ENCODE results near the gene SRSF2.
"Not testable (repeated sequence)": the region's sequence is repeated elsewhere in the genome, so short reads cannot be mapped to it uniquely, and the experiment has no call there.

The SRSF2 gene

GRCh38 chr17:76742958-76743357 is 5.8 kb upstream of the SRSF2 start:
- in situ Hi-C loops (cut with HindIII; ENCODE audit: low pct_ligation_motif_present, low sequenced_read_pairs) = no loop called here
- DNase-seq = no peak
- no peak for TF ChIP-seq CTCF (IDR thresholded peaks at IDR 0.05; ENCODE audit: low read depth, low read length, missing control alignments)
- Histone ChIP-seq H3K4me3 (ENCODE audit: low read depth, low read length) (no peak overlapping the region), H3K36me3 (replicated peaks) (peaks cover 13% of the 10 kb centered on the region), H3K27me3 (replicated peaks) (no peaks in the 10 kb centered on the region), H3K27ac (no peak overlapping the region)

DNA sequence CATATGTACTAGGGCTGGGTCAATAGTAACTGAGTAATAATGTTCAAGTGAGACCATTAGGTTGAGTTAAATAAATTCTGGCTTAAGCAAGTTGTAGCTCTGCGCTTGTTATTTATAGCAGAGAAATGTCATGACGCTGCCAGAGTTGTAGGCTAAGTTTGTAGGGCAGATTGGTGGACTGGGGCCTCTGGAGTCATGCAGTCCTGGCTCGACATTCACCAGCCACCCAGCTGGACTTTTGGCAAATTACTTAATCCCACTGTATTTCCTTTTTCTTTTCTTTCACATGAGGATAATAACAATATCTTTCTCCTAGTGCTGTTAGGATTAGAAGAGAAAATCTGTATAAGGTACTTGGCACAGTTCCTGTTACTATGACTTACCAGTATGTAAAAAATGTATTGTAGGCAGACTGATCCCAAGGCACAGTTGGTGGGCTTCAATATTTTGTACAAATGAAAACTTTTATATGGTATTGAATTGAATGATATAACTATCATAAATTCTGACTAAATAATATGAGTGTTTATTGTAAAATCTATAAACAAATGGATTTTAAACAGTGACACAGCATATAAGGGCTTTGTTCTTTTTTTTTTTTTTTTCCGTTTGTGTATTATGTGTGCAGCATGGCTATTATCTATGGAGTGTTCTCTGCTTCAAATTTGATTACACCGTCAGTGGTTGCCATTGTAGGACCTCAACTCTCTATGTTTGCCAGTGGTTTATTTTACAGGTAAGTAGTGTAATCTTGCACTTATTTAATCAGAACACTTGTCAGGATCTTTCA is 3.4 kb upstream of the SRSF2 start:
- Histone ChIP-seq H3K27me3 (replicated peaks) (no peaks in the 10 kb centered on the region), H3K4me3 (ENCODE audit: low read depth, low read length) (no peak overlapping the region), H3K27ac (no peak overlapping the region), H3K36me3 (replicated peaks) (peaks cover 15% of the 10 kb centered on the region)
- in situ Hi-C loops (cut with HindIII; ENCODE audit: low pct_ligation_motif_present, low sequenced_read_pairs) = no loop called here
- no peak for TF ChIP-seq CTCF (IDR thresholded peaks at IDR 0.05; ENCODE audit: low read depth, low read length, missing control alignments)
- DNase-seq = no peak

GRCh38 chr17:76739568-76740115 is 2.5 kb upstream of the SRSF2 start:
- DNase-seq; H3K27me3 ChIP-seq (replicated peaks); H3K27ac ChIP-seq; H3K4me3 ChIP-seq (ENCODE audit: low read depth, low read length); in situ Hi-C loops (cut with HindIII; ENCODE audit: low pct_ligation_motif_present, low sequenced_read_pairs): not testable (repeated sequence)
- peaks cover 18% of the 10 kb centered on the region for H3K36me3 ChIP-seq (replicated peaks)

DNA sequence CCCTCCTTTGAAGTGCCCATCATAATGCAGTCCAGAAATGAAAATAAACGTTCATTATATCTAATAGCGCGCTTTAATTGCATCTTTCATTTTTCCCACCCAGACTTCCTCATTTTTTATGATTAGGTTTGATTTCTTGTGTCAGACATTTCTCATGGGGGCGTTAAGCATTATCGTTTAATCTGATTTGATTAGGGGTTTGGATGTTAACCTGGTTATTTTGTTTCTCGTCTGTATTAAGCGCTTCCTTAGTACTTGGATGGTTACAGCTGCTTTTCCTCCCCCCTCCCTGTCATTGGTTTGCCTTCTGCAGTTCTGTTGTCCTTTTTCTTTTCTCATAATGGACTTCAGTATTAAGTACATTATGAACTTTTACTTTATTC is 1.3 kb upstream of the SRSF2 start:
- Histone ChIP-seq H3K27ac (peak overlapping the region; percentile 92), H3K36me3 (replicated peaks) (peaks cover 27% of the 10 kb centered on the region), H3K27me3 (replicated peaks) (no peaks in the 10 kb centered on the region), H3K4me3 (ENCODE audit: low read depth, low read length) (peak overlapping the region; percentile 84)
- in situ Hi-C loops (cut with HindIII; ENCODE audit: low pct_ligation_motif_present, low sequenced_read_pairs) = no loop called here
- DNase-seq = no peak
- TF ChIP-seq CTCF (IDR thresholded peaks at IDR 0.05; ENCODE audit: low read depth, low read length, missing control alignments) = no peak

- Histone ChIP-seq H3K36me3 (replicated peaks) (peaks cover 32% of the 10 kb centered on the region), H3K27ac (peak within 1 kb of the TSS; percentile 92), H3K27me3 (replicated peaks) (no peaks in the 10 kb centered on the region), H3K4me3 (ENCODE audit: low read depth, low read length) (peak within 1 kb of the TSS; percentile 84)
- DNase-seq = peak; percentile 85
- TF ChIP-seq CTCF (IDR thresholded peaks at IDR 0.05; ENCODE audit: low read depth, low read length, missing control alignments) = no peak
- in situ Hi-C loops (cut with HindIII; ENCODE audit: low pct_ligation_motif_present, low sequenced_read_pairs) = no loop called here
Observed at GRCh38 chr17:76737676-76738467, 741 bp upstream of the SRSF2 start, which contains the start of gene MFSD11. Gene MFSD11, plus strand, starts transcription at chr17:76738119. Its CDS starts 234 bp downstream, at chr17:76738353.
